ENCODE measurements around the gene TEN1. TPM values are rescaled to one million over a fixed set of nuclear protein-coding genes. Genes with fewer than 3 reads are reported as not detected.

The TEN1 gene
- total and polyA plus RNA-seq, 2 of the 13 experiments (the other 11 are each of a cell fraction or from before 2014, with no cell fraction given): 18.0 to 21.3 TPM

- TF ChIP-seq, protein P1, sequence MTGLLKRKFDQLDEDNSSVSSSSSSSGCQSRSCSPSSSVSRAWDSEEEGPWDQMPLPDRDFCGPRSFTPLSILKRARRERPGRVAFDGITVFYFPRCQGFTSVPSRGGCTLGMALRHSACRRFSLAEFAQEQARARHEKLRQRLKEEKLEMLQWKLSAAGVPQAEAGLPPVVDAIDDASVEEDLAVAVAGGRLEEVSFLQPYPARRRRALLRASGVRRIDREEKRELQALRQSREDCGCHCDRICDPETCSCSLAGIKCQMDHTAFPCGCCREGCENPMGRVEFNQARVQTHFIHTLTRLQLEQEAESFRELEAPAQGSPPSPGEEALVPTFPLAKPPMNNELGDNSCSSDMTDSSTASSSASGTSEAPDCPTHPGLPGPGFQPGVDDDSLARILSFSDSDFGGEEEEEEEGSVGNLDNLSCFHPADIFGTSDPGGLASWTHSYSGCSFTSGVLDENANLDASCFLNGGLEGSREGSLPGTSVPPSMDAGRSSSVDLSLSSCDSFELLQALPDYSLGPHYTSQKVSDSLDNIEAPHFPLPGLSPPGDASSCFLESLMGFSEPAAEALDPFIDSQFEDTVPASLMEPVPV (CRISPR knock-in tag; IDR thresholded peaks at IDR 0.05): peak; percentile 82
- TF ChIP-seq ZNF782 (CRISPR knock-in tag; IDR thresholded peaks at IDR 0.05; ENCODE audit: borderline replicate concordance) (peak; percentile 53; the same call in 1 of the 2 replicates), NFE2L1 (CRISPR knock-in tag; IDR thresholded peaks at IDR 0.05; ENCODE audit: borderline replicate concordance) (peak; percentile 40; the same call in 1 of the 2 replicates), ZBTB26 (CRISPR knock-in tag; IDR thresholded peaks at IDR 0.05; ENCODE audit: borderline replicate concordance) (no peak), ARID4A (CRISPR knock-in tag; IDR thresholded peaks at IDR 0.05; ENCODE audit: borderline replicate concordance) (peak; percentile 88), ZSCAN25 (CRISPR knock-in tag; IDR thresholded peaks at IDR 0.05) (0 out of 2 replicates have a peak, but pooled peaks have one; percentile 32), ZNF274 (CRISPR knock-in tag; IDR thresholded peaks at IDR 0.05) (0 out of 2 replicates have a peak, but pooled peaks have one; percentile 5), ZNF557 (CRISPR knock-in tag; IDR thresholded peaks at IDR 0.05) (peak; percentile 91), THAP11 (CRISPR knock-in tag; IDR thresholded peaks at IDR 0.05) (peak; percentile 49; the same call in 1 of the 2 replicates), KLF15 (CRISPR knock-in tag; IDR thresholded peaks at IDR 0.05; ENCODE audit: borderline replicate concordance) (0 out of 2 replicates have a peak, but pooled peaks have one; percentile 24)
- TF ChIP-seq, protein P2, sequence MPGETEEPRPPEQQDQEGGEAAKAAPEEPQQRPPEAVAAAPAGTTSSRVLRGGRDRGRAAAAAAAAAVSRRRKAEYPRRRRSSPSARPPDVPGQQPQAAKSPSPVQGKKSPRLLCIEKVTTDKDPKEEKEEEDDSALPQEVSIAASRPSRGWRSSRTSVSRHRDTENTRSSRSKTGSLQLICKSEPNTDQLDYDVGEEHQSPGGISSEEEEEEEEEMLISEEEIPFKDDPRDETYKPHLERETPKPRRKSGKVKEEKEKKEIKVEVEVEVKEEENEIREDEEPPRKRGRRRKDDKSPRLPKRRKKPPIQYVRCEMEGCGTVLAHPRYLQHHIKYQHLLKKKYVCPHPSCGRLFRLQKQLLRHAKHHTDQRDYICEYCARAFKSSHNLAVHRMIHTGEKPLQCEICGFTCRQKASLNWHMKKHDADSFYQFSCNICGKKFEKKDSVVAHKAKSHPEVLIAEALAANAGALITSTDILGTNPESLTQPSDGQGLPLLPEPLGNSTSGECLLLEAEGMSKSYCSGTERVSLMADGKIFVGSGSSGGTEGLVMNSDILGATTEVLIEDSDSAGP (CRISPR knock-in tag; IDR thresholded peaks at IDR 0.05; ENCODE audit: borderline replicate concordance): peak; percentile 83
- TF ChIP-seq, protein P3, sequence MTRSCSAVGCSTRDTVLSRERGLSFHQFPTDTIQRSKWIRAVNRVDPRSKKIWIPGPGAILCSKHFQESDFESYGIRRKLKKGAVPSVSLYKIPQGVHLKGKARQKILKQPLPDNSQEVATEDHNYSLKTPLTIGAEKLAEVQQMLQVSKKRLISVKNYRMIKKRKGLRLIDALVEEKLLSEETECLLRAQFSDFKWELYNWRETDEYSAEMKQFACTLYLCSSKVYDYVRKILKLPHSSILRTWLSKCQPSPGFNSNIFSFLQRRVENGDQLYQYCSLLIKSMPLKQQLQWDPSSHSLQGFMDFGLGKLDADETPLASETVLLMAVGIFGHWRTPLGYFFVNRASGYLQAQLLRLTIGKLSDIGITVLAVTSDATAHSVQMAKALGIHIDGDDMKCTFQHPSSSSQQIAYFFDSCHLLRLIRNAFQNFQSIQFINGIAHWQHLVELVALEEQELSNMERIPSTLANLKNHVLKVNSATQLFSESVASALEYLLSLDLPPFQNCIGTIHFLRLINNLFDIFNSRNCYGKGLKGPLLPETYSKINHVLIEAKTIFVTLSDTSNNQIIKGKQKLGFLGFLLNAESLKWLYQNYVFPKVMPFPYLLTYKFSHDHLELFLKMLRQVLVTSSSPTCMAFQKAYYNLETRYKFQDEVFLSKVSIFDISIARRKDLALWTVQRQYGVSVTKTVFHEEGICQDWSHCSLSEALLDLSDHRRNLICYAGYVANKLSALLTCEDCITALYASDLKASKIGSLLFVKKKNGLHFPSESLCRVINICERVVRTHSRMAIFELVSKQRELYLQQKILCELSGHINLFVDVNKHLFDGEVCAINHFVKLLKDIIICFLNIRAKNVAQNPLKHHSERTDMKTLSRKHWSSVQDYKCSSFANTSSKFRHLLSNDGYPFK (CRISPR knock-in tag; IDR thresholded peaks at IDR 0.05; ENCODE audit: borderline replicate concordance): peak; percentile 13; the same call in 1 of the 2 replicates
- TF ChIP-seq, protein P4, sequence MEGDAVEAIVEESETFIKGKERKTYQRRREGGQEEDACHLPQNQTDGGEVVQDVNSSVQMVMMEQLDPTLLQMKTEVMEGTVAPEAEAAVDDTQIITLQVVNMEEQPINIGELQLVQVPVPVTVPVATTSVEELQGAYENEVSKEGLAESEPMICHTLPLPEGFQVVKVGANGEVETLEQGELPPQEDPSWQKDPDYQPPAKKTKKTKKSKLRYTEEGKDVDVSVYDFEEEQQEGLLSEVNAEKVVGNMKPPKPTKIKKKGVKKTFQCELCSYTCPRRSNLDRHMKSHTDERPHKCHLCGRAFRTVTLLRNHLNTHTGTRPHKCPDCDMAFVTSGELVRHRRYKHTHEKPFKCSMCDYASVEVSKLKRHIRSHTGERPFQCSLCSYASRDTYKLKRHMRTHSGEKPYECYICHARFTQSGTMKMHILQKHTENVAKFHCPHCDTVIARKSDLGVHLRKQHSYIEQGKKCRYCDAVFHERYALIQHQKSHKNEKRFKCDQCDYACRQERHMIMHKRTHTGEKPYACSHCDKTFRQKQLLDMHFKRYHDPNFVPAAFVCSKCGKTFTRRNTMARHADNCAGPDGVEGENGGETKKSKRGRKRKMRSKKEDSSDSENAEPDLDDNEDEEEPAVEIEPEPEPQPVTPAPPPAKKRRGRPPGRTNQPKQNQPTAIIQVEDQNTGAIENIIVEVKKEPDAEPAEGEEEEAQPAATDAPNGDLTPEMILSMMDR (CRISPR knock-in tag; IDR thresholded peaks at IDR 0.05): no peak
Observed at GRCh38 chr17:76027159-76027839, 48.3 kb downstream of the TEN1 start, which contains the start of gene EVPL (continued).

All from HepG2 (cell line).